Measurements from ENCODE around the gene MYRIP. TPM values are rescaled to one million over a fixed set of nuclear protein-coding genes. Genes with fewer than 3 reads are reported as not detected.

MYRIP gene
- total RNA-seq, 2 experiments from 2014 or later: not detected

DNA sequence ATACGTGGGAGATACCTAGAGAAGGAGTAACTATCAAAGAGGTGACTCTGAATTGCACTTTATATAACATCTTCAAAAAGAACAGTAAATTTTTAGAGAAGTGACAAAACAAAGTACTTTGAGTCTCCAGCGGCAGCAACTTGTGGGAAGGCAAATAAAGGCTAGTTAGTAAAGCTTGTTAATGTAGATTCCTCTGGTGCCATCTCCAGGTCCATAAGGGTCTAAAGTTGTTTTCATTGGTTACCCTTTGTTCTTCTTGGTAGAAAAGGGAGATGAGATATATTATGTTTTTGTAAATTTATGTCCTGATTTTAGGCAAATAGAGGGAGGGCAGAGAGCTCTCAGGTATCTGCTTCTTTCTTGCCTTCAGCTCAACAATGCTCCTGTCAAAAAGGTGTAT, 161.6 kb downstream of the MYRIP start:
- POLR2A ChIA-PET: no interaction called here
- TF ChIP-seq, protein P1, sequence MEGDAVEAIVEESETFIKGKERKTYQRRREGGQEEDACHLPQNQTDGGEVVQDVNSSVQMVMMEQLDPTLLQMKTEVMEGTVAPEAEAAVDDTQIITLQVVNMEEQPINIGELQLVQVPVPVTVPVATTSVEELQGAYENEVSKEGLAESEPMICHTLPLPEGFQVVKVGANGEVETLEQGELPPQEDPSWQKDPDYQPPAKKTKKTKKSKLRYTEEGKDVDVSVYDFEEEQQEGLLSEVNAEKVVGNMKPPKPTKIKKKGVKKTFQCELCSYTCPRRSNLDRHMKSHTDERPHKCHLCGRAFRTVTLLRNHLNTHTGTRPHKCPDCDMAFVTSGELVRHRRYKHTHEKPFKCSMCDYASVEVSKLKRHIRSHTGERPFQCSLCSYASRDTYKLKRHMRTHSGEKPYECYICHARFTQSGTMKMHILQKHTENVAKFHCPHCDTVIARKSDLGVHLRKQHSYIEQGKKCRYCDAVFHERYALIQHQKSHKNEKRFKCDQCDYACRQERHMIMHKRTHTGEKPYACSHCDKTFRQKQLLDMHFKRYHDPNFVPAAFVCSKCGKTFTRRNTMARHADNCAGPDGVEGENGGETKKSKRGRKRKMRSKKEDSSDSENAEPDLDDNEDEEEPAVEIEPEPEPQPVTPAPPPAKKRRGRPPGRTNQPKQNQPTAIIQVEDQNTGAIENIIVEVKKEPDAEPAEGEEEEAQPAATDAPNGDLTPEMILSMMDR (IDR thresholded peaks at IDR 0.05): no peak
- CTCF ChIA-PET: no interaction called here

DNA sequence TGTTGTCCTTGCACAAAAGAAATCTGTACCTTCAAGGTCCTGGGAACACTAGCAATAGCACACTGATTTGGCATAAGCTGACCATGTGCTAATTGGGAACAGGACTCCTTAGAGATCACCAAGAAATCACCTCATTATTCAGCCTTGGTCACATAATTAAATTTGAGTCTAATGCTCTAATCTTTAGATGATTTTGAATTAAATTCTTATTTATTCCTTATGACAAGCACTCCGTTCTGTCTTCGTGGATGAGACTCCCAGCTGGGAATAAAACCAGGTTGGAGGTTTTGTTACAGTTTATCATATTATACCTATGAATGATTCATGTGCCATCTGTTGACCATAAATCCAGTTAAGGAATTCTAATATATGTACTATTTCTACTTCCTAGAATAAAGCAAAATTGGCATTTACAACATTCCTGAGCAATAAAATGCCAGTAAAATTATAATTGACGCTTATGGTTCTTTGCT, 162.2 kb downstream of the MYRIP start:
- H3K27me3 Mint-ChIP-seq: peaks cover 5% of the 10 kb centered on the region
- intact Hi-C loops (cut with micrococcal nuclease): no loop called here
- TF ChIP-seq, protein P1 (IDR thresholded peaks at IDR 0.05): no peak
- no peaks in the 10 kb centered on the region for H3K4me1 Mint-ChIP-seq (ENCODE audit: low read depth)
- H3K9me3 Mint-ChIP-seq: peaks cover 3% of the 10 kb centered on the region
- CTCF ChIA-PET: no interaction called here
- ATAC-seq: no peak
- H3K36me3 Mint-ChIP-seq (ENCODE audit: low read depth): no peaks in the 10 kb centered on the region
- no peak overlapping the region for H3K27ac Mint-ChIP-seq
- H3K4me3 Mint-ChIP-seq: no peak overlapping the region
- POLR2A ChIA-PET: no interaction called here
- DNase-seq: no peak

More for the DNA sequence above, 161.6 kb downstream of the MYRIP start:
- H3K4me1 Mint-ChIP-seq (ENCODE audit: low read depth): no peaks in the 10 kb centered on the region
- peaks cover 3% of the 10 kb centered on the region for H3K9me3 Mint-ChIP-seq
- H3K4me3 Mint-ChIP-seq: no peak overlapping the region
- no peaks in the 10 kb centered on the region for H3K36me3 Mint-ChIP-seq (ENCODE audit: low read depth)
- no peak for ATAC-seq
- H3K27me3 Mint-ChIP-seq: peaks cover 5% of the 10 kb centered on the region
- no peak overlapping the region for H3K27ac Mint-ChIP-seq
- intact Hi-C loops (cut with micrococcal nuclease): no loop called here
- DNase-seq: no peak

DNA sequence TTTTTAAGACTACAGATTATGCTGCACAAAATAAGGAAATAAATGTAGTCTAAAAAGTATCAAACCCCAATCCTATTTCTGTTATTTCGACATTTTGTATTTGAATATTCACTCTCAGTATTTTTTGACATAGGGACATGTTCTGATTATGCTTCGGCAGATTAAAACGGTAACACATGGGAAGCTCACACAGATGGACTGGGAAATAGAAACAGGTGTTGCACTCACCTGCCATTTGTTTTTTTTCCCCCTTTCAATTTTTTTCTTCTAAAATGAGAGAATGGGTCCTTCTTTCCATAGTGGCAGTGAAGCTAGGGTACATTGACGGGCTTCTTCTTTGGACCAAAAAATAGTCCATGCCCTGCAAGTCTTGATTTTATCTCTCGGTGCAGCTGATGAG, 163.1 kb downstream of the MYRIP start:
- H3K36me3 Mint-ChIP-seq (ENCODE audit: low read depth): no peaks in the 10 kb centered on the region
- TF ChIP-seq, protein P1 (IDR thresholded peaks at IDR 0.05): no peak
- H3K27ac Mint-ChIP-seq: no peak overlapping the region
- intact Hi-C loops (cut with micrococcal nuclease): no loop called here
- POLR2A ChIA-PET: no interaction called here
- peaks cover 3% of the 10 kb centered on the region for H3K9me3 Mint-ChIP-seq
- H3K4me1 Mint-ChIP-seq (ENCODE audit: low read depth): no peaks in the 10 kb centered on the region
- ATAC-seq: no peak
- CTCF ChIA-PET: no interaction called here
- DNase-seq: no peak
- H3K4me3 Mint-ChIP-seq: no peak overlapping the region
- H3K27me3 Mint-ChIP-seq: peaks cover 5% of the 10 kb centered on the region

DNA sequence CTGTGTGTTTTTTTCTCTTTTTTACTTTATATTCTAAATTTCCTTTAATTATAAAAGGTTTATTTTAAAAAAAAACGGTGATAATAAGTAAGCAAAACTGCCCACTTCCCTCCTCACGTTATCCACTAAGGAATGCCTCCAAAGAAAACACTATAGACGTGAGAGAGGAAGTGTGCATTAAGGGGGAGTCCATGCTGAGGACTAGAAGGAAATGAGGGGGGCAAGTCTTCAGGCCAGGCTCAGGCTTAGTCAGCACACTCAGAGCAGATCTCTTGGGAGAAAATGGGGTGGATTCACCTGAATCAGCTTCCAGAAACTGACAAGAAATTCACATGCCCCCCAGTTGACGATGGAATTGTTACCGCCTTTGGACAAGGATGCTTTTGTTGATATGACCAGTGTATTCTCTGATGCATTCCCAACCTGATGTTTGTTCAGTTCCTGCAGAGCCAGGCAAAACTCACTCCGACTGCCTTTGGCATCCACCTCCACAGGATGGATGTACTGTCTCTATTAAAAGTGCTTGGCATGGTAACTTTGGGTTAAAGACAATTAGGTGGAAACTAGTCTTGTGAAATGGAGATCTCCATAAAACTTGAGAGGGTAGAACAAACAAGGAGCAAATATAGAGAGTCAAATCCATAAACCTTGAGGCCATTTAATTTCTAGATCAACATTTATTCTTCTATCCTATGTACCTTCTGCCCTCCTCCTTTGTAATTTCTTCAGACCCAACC, 167.8 kb downstream of the MYRIP start:
- POLR2A ChIA-PET: no interaction called here
- ATAC-seq (no peak), DNase-seq (no peak)
- TF ChIP-seq, protein P1 (IDR thresholded peaks at IDR 0.05): no peak
- intact Hi-C loops (cut with micrococcal nuclease): no loop called here
- Mint-ChIP-seq H3K4me1 (ENCODE audit: low read depth) (no peaks in the 10 kb centered on the region), H3K4me3 (no peak overlapping the region), H3K9me3 (peaks cover 3% of the 10 kb centered on the region), H3K36me3 (ENCODE audit: low read depth) (no peaks in the 10 kb centered on the region), H3K27ac (no peak overlapping the region), H3K27me3 (peaks cover 3% of the 10 kb centered on the region)
- CTCF ChIA-PET: no interaction called here

DNA sequence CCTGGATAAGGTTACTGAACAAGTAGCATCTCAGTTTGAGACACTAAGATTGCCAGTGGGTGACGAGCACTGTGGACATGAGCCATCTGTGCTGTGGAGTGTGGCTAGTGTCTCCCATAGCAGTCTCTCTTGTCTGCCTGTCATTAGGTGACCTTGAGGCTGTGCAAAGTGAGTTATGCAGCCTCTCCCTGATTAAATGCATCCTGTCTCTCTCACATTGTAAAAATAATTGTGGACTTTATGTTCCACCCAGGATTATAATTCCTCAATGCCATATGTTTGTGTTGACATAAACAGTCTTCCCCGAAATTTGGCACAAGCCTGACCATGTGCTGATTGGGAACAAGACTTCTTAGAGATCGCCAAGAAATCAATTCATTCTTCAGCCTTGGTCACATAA, 168.9 kb downstream of the MYRIP start:
- Mint-ChIP-seq H3K27me3 (peaks cover 3% of the 10 kb centered on the region), H3K4me3 (no peak overlapping the region), H3K4me1 (ENCODE audit: low read depth) (no peaks in the 10 kb centered on the region), H3K9me3 (peaks cover 3% of the 10 kb centered on the region), H3K27ac (no peak overlapping the region), H3K36me3 (ENCODE audit: low read depth) (no peaks in the 10 kb centered on the region)
- TF ChIP-seq, protein P1 (IDR thresholded peaks at IDR 0.05): no peak
- intact Hi-C loops (cut with micrococcal nuclease): no loop called here
- no peak for DNase-seq
- POLR2A ChIA-PET: no interaction called here
- CTCF ChIA-PET: interaction anchor here (1.8 kb wide), 1 partner anchor 12 kb away, joined by 6 read pairs; no protein-coding TSS in a partner anchor
- ATAC-seq: no peak

Measured in activated CD8-positive, alpha-beta T cell treated with anti-CD3 and anti-CD28 coated beads for 36 hours (primary cell).